ENCODE measurements around the gene KIF25. TPM values are rescaled to one million over a fixed set of nuclear protein-coding genes. Genes with fewer than 3 reads are reported as not detected.

Gene KIF25
- total RNA-seq, 4 donors from 2014 or later, result 0.16 TPM; not detected in 3

DNA sequence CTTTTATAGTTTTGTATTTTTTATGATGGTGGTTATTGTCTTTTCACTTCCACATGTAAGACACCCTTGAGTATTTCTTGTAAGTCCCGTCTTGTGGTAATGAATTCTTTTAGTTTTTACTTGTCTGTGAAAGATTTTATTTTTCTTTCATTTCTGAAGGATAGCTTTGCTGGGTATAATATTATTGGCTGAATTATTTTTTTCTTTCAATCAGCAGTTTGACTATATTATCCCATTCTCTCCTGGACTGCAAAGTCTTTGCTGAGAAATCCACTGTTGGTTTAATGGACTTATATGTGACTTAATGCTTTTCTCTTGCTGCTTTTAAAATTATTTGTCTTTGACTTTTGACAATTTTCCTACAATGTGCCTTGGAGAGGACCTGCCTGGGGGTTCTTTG is 13.8 kb downstream of the KIF25 start:
- H3K27me3 ChIP-seq, result peaks cover 5% of the 10 kb centered on the region
- TF ChIP-seq, protein P1, sequence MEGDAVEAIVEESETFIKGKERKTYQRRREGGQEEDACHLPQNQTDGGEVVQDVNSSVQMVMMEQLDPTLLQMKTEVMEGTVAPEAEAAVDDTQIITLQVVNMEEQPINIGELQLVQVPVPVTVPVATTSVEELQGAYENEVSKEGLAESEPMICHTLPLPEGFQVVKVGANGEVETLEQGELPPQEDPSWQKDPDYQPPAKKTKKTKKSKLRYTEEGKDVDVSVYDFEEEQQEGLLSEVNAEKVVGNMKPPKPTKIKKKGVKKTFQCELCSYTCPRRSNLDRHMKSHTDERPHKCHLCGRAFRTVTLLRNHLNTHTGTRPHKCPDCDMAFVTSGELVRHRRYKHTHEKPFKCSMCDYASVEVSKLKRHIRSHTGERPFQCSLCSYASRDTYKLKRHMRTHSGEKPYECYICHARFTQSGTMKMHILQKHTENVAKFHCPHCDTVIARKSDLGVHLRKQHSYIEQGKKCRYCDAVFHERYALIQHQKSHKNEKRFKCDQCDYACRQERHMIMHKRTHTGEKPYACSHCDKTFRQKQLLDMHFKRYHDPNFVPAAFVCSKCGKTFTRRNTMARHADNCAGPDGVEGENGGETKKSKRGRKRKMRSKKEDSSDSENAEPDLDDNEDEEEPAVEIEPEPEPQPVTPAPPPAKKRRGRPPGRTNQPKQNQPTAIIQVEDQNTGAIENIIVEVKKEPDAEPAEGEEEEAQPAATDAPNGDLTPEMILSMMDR (IDR thresholded peaks at IDR 0.05), result no peak
- TF ChIP-seq POLR2A (IDR thresholded peaks at IDR 0.05) (no peak), POLR2AphosphoS5 (IDR thresholded peaks at IDR 0.05) (no peak), EP300 (IDR thresholded peaks at IDR 0.05) (no peak)
- 95 to 100% methylated on average over 1 of the region's 1 CpG for WGBS, 2 donors (ENCODE audit: low coverage in 1 of 2)
- H3K4me1 ChIP-seq, result no peaks in the 10 kb centered on the region
- peaks cover 0 to 30% (median 5%) of the 10 kb centered on the region in 3 donors for H3K9me3 ChIP-seq
- ATAC-seq, result no peak
- no peak overlapping the region for H3K27ac ChIP-seq
- H3K4me3 ChIP-seq, result no peak overlapping the region
- no peaks in the 10 kb centered on the region for H3K36me3 ChIP-seq

DNA sequence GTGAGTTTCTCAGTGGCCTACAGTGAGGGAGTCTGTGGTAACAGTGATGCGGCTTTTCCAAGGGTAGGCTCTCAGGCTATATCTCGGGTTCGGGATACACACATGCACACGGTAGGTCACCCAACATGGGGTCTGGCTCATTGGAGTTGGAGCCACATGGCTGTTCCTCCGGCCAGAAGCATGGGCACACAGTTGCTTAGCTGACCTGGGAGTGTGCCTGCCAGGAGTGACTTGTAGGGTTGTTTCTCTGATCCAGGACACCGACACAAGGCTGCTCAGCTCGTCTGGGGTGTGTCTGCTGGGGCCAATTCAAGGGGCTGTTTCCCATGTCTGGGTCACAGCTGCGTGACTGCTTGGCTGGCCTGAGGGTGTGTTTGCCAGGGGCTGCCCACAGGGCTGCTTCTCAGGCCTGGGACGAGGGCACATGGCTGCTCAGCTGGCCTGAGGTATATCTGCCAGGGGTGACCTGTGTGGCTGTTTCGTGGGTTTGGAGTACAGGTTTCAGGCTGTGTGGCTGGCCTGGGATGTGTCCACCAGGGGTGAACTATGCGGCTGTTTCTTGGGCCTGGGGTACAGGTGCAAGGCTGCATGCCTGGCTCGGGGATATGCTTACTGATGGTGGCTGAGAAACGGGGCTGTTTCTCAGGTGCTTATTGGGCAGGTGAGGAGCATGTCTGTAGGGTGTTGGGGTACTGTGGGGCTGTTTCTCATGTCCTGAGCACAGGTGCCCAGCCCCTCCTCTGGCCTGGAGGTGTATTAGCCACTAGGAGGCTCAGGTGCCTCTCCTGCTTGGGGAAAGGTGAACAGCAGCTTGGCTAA is 15.2 kb downstream of the KIF25 start:
- TF ChIP-seq POLR2AphosphoS5 (IDR thresholded peaks at IDR 0.05), result no peak
- no peak for TF ChIP-seq POLR2A (IDR thresholded peaks at IDR 0.05)
- no peak for TF ChIP-seq EP300 (IDR thresholded peaks at IDR 0.05)
- TF ChIP-seq, protein P1 (IDR thresholded peaks at IDR 0.05), result no peak
- Histone ChIP-seq H3K4me3 (no peak overlapping the region), H3K36me3 (no peaks in the 10 kb centered on the region), H3K9me3 (peaks cover 0 to 30% (median 5%) of the 10 kb centered on the region in 3 donors), H3K4me1 (no peaks in the 10 kb centered on the region), H3K27ac (no peak overlapping the region), H3K27me3 (peaks cover 15% of the 10 kb centered on the region)
- no peak for ATAC-seq
- 100% methylated on average over 1 of the region's 13 CpGs; no CpG with 5 or more reads in 1 of the 2 donors for WGBS, 2 donors (ENCODE audit: low coverage in 1 of 2)

DNA sequence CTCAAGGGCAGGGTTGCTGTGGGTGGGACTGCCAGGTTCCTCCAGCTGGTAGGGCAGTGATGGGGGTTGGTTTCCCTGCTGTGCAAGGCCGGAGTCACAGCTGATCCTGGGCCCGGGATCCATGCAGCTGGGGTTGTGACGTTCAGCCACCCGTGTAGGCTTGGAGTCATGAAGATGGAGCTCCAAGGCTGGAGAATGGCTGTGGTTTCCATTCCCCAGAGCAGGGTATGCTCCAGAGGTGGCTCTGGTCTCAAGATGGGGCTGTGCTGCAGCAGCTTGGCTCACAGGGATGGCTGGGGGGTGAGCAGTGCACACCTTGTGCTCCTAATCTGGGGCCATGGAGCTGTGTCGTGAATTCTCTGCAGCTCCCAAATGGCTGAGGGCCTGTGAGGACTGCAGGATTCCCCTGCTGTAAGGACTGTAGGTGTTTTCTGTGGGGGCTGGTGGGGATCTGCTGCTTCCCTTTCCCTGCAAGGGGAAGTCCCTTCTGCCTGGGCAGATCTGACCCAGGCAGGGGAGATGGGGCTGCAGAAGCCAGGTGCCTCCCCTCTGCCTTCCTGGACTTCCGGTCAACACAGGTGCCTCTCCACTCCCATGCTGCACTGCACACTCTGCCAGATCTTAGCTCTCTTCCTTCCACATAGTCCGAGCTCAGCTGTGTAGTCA is 15.9 kb downstream of the KIF25 start:
- Histone ChIP-seq H3K27ac (no peak overlapping the region), H3K4me1 (no peaks in the 10 kb centered on the region), H3K36me3 (no peaks in the 10 kb centered on the region), H3K27me3 (peaks cover 17% of the 10 kb centered on the region), H3K9me3 (peaks cover 0 to 30% (median 5%) of the 10 kb centered on the region in 3 donors), H3K4me3 (no peak overlapping the region)
- WGBS, 2 donors (ENCODE audit: low coverage in 1 of 2), result 73 to 100% methylated on average over 1 to 2 of the region's 7 CpGs
- TF ChIP-seq EP300 (IDR thresholded peaks at IDR 0.05), result no peak
- no peak for TF ChIP-seq POLR2A (IDR thresholded peaks at IDR 0.05)
- no peak for TF ChIP-seq POLR2AphosphoS5 (IDR thresholded peaks at IDR 0.05)
- TF ChIP-seq, protein P1 (IDR thresholded peaks at IDR 0.05), result no peak
- no peak for ATAC-seq

DNA sequence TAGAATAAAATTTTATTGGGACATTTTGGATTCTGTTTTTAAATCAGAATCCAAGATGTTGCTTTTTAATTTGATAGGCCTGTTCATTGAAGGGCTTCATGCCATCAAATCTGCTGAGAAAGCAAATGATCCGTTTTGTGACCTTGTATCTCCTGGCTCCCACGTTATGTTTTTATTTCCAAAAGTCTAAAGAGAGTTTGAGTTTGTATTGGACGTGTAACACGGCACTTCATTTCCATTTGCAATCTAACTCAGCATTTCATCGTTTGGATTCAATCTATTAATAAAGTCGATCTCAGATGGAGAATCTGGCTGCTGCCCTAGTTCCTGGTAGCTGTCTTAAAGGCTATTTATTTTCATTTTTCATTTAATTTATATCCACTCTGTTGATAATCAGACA is 17.0 kb downstream of the KIF25 start:
- Histone ChIP-seq H3K4me3 (no peak overlapping the region), H3K27ac (no peak overlapping the region), H3K4me1 (no peaks in the 10 kb centered on the region), H3K36me3 (no peaks in the 10 kb centered on the region), H3K27me3 (peaks cover 21% of the 10 kb centered on the region), H3K9me3 (peaks cover 0 to 27% (median 5%) of the 10 kb centered on the region in 3 donors)
- TF ChIP-seq POLR2A (IDR thresholded peaks at IDR 0.05), result no peak
- TF ChIP-seq EP300 (IDR thresholded peaks at IDR 0.05), result no peak
- TF ChIP-seq, protein P1 (IDR thresholded peaks at IDR 0.05), result no peak
- no peak for TF ChIP-seq POLR2AphosphoS5 (IDR thresholded peaks at IDR 0.05)
- 49 to 50% methylated on average over 6 of the region's 6 CpGs for WGBS, 2 donors (ENCODE audit: low coverage in 1 of 2)
- no peak for ATAC-seq
